GM19240 (cell line): Measurements from ENCODE around the gene MAD2L2.

Source experiments
- DNase-seq: peaks from one replicate; pipeline ENCODE4 v3.0.0; 2011; ENCODE audit warnings: low spot score; ENCODE audit not compliant: insufficient read length

The MAD2L2 gene

DNA sequence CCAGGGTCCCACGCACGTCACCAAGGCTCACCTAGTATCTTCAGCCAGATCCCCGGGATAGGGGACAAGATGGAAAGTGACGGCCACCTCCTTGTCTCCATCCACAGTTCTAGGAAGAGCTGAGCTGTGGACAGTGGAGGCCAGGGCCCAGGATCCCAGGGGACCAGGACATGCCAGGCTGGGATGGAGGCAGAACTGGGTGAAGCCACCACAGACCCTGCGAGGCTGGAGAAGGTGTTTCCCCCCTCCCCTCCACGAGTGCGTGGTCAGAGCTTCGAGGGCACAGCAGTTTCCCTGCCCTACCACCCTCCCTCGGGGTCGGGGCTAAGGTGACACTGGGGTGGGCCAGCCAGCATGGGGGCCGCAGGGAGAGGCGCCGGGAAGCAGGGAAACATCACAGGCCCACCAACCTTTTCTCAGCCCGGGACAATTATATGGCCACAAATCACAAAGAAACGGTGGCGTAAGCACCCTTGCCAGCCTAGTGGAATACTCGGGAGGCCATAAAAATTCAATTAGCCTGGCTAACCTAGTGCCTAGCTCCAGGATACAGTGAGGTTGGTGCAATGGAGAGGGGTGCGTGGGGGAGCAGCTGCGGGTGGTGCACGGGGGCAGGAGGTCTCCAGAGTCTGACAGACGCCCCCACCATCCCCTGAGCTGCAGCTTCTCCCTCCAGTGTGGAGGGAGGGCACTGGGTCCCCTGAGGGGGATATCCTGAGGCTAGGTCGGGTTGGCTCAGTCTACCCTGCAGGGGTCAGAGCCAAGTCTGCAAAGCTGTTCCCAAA, 23.9 kb upstream of the MAD2L2 start:
- no peak for DNase-seq

DNA sequence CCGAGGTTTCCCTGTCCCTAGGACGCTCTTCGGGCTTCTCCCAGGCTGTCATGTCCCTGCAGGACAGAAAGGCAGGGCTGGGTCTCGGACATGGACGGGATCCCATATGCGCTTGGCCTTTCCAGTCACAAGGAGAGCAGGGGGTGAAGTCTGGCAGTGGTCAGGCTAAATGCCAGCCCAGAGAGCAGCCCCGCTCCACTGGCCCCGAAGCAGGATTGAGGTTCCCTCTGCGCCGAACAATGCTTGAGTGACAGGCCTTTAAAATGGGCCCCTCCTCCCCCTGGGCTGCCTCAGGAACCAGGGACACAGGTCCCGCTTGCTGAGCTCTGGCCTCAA, 23.2 kb upstream of the MAD2L2 start:
- no peak for DNase-seq

GRCh38 chr1:11703357-11704193, 22.6 kb upstream of the MAD2L2 start:
- no peak for DNase-seq

GRCh38 chr1:11701981-11702803, 21.2 kb upstream of the MAD2L2 start:
- no peak for DNase-seq

GRCh38 chr1:11701551-11701961, 20.6 kb upstream of the MAD2L2 start:
- no peak for DNase-seq

DNA sequence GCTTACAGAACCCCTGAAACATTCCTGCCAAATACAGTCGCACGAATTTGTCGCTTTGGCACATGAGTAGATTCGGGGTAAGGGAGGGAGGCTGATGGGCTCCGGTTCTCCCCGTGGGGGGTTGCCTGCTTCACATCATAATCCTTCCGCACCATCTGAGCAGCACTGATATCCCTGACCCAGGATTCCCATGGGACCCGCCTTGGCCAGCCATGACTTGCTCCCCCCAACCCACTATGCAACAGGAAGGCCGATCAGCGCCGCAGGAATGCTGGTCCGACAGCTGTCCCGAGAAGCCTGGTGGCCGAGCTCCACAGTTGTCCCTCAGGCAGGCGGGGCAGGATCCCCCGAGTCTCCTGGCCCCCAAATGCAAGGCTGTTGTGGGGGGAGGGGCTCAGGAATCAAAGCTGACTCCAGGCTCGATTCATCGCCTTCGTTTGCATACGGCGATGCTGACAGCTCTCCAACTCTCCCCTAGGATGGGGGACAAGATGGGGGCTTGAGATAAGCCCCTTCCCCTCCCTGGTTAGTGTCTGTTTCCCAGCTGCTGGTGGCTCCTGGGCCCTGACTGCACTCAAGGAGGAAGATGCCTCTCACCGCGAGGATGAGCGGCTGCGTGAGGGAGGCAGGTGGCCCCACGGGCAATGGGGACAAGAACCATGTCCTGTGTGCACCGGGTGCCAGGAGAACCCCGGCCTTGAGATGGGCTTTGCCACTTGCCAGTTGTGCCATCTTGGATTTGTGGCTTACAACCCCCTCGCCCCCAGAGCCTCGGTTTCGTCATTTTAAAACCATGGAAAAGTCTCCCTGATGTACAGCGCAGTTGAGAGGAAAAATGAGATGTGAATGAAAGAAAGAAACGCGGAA, 19.9 kb upstream of the MAD2L2 start:
- DNase-seq: no peak

DNA sequence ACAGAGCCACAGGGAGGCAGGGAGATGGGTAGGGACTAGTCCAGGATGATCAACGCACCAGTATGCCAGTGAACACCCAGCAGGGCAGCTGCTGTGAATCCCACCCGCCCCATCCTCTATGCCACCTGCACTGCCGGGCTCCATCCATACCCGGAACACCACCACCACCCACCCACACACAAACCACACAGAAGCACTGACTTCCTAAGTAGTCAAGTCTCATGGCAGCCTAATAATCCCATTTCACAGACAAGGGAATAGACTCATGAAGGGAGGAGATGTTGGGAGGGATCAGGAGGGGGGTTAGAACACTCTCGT, 16.9 kb upstream of the MAD2L2 start:
- no peak for DNase-seq

DNA sequence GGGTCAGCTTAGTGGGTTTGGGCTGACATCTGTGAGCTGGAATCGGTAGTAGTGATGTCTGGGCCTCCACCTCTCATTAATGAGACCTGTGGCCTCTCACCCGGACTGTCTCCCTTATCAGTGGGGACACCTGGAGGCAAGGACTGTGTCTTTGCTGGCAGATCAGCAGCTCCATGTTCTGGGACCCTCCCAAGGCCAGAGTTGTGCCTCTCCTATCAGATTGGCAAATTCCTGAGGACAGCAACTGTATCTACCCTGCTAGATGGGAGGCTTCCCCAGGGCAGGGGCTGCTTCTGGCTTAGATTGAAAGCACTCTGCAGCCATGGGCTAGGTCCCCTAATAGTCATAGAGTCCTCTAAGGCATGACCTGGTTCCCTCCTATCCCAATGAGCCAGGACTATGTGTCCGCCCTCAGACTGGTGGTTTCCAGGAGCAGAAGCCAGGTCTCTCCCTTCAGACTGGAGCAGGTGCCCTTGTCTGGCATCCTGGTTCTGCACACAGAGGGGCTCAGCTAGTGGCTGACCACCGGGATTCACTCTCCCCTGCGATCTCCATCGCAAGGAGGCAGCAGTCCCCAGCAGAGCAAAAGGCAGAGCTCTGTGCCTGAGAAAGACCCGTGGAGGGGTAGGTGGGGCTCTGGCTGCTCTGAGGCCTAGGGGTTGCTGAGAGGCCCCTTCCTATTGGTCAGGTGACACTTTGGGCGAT, 16.4 kb upstream of the MAD2L2 start:
- no peak for DNase-seq

DNA sequence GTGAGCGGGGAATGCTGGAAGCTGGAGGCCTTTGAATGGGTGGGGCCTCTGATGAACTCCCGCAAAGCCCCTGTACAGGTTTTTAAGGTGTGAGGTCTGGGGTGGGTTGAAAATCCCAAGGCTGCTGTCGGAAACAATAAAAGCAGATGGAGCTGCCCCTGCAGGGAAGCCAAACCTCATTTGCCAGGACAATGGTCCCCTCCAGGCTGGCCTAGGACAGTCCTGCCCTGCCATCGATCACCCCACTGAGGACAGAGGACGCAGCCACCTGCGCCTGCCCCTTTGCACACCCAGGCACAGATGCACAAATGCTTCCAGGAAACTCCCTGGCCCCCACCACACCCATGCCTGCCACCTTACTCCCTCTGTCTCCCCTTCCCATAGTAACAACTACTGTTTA, 14.9 kb upstream of the MAD2L2 start:
- no peak for DNase-seq

- no peak for DNase-seq
Observed at GRCh38 chr1:11693917-11694316, 13.0 kb upstream of the MAD2L2 start.

DNA sequence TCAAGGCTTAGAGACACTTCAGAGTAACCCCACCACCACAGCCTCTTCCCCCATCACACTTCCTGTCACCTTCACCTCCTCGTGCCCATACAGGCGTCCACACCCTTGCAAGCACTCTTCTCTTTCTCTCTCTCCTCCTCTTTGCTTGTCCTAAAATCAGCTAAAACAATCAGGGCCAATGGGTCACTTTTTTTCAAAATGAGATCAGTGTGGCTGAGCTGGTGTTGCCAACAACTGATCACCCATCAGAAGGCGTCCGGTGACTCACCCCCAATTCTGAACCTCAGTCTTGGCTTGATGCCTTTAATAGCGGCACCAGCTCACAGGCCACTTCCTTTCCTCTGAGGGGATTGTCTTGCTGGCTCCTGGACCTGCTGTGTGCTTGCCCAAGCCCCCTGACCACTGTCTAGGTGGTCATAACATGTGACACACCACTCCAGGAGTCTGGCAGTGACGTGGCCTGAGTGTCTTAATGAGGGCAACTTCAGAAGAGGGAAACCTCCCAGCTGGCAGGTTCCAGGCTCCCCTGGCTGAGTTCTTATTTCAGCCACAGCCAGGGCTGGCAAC, 12.2 kb upstream of the MAD2L2 start:
- no peak for DNase-seq

DNA sequence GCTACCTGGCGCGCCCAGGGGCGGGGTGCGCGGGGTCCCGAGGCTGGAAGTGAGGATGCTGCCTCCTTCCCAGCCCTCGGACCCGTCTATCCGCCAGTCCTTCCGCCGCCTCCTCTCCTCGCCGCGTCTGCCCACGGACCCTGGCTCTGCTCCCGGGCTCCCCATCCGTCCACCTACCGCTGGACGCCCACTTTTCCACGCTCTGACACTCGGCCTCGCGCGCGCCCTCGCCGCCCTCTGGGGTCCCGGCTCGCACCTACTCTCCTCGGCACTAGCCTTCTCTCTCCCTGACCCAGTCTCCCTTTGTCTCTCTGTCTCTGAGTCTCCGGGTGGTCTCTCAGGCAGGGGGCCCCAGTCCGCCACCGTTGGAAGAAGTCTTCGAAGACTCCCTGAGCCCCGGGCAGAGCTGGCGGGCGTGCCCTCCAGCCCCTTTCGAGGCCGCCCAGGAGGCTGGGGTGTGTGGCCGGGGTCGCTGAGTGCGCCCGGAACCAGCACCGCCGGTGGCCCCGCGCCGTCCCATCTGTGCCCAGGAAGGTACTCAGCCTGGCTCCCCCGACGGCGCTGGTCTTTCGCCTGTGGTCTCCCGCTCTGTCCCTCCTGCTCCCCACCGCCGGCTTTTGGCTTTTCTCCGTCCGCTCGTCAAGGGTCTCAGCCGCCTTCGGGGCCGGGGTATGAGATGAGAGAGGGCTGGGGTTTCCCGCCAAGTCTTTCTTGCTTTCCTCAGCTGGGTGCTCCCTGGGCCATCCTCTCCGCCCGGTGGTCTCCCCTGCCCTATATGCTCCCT, 11.2 kb upstream of the MAD2L2 start:
- DNase-seq: no peak

DNA sequence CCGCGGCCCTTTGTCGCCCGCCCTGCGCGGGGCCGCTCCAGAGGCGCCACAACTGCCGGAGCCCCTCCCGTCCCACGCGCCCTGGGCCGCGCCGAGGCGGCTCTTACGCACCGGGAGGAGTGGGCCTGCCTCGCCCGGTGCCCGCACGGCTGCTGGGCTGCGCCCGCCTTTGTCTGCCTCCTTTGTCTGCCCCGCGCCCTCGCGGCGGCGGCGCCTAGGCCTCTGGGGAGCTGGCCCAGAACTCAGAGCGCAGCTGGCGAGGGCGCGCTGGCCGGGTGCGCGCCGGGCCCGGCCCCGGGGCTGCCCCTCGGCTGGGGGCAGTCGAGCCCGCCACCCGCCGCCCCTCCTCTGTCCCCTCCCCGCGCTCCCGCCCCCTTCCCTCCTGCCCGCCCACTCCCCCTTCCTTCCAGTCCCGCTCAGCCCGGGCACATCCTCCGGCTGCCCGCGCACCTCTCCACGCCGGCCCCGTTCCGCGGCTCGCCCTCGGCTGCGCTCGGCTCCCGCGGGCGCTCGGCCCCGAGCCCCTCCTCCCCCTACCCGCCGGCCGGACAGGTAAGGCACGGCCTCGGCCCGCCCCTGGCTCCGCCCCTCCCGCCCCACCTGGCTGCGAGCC, 10.5 kb upstream of the MAD2L2 start, which contains the start of gene DRAXIN:
Gene DRAXIN, plus strand, starts transcription at position 409 of the 613 bp plus-strand sequence. CDS start 14,549 bp downstream, outside the sequence.
- no peak for DNase-seq

- DNase-seq: no peak
Observed at GRCh38 chr1:11690397-11691301, 9.7 kb upstream of the MAD2L2 start.

DNA sequence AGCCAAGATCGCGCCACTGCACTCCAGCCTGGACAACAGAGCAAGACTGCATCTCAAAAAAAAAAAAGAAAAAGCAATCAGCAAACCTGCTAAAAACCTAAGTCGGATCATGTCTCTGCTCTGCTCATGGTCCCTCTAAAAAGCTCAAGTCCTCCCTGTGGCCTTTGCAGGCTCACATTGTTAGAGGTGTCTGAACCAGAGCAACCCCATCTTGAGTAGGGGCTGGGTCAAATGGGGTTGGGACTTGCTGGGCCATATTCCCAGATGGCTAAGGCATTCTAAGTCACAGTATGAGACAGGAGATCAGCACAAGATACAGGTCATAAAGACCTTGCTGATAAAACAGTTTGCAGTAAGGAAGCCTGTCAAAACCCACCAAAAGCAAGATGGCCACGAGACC, 7.6 kb upstream of the MAD2L2 start:
- no peak for DNase-seq

DNA sequence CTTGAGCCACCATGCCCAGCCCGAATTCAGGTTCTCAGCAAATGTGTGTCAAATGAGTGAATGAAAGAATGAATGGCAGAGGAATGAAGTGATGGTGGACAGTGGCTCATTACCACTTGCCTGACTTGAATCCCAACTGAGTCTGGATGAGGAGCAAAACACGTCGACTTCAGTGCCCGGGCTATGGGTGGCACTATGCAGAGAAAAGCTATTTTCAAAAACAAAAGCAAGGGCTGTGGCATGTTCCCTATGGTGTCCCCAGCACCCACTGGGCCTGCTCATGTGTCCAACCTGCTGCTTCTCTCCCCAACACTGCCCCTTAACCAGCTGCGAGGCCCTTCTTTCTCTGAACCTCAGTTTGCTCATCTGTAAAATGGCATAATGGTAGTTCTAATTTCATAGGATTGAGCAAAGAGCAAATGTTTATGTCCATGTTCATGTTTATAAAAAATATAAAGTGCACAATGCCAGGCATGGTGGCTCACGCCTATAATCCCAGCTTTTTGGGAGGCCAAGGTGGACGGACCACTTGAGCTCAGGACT, 4.3 kb upstream of the MAD2L2 start:
- DNase-seq: no peak

DNA sequence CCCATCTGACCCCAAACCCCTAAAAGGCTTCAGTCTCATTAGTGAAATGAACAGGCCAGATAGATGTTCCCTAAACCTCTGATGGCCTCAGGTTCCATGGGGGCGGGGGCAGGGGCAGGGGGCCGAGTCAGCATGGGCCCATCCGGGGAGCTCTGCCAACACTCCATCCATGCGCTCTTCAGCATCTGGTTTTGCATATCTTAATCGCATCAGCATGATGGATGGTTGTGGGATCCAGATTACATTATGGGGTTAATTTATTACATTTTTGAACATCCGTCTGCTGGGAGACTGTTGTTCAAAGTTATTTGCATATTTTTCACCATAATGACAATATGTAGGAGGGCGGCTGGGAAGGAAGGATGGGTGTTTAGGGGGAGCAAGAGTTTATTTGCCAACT, 3.1 kb upstream of the MAD2L2 start:
- no peak for DNase-seq

DNA sequence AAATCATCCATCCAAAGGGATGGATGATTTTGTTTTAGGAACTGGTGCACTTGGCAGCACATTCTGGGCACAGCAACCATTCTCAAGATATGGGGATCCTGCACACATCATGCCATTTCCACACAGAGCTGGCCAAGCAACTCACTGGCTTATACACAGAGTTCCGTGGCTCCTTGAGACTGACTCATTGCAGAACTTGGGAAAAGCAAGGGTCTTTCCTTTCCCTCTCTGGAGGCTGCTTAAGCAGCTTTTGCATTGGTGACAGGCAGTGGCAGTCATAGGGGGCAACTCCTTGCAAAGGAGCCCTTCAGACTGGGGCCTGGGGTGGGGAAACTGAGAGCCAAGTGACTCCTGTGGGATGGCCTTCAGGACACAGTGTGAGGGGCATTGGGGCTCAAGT, 1.9 kb upstream of the MAD2L2 start:
- no peak for DNase-seq
